A549 (cell line): Measurements from ENCODE around the gene ANO7. TPM values are rescaled to one million over a fixed set of nuclear protein-coding genes. Genes with fewer than 3 reads are reported as not detected.

Experiments used
- ATAC-seq, 2 experiments: fragments of 200-7000 bp in 1 of 2; fragments of >200 bp in 1 of 2; cut with Nextera tagmentation in 1 of 2; cut with Tn5 transposase in 1 of 2; 3 replicates each; pipeline versions ENCODE4 v1.8.0 to v1.9.1; 2018 to 2020; ENCODE audit warnings: mild to moderate bottlenecking in 1 of 2, moderate library complexity in 1 of 2
- CTCF ChIA-PET: fragments of 300-600 bp; sonication (Branson Sonifier 250); formaldehyde crosslinking; extraction: SDS; loops from one replicate; lab custom pipeline; 2021; ENCODE audit warnings: antibody characterized with exemption, inconsistent platforms; lab: Yijun Ruan, JAX
- POLR2A ChIA-PET: fragments of 350-600 bp; formaldehyde crosslinking; extraction: SDS; loops from one replicate; lab custom pipeline; 2021; ENCODE audit warnings: antibody characterized with exemption, inconsistent platforms; lab: Yijun Ruan, JAX
- DNase-seq, 2 experiments: peaks; one replicate each; pipeline versions ENCODE4 v3.0.0 to v3.0.0-alpha.2; 2011 to 2016; ENCODE audit warnings: low read depth in 1 of 2, low spot score in 1 of 2
- FAIRE-seq: peaks from 2 replicates; lab custom pipeline; 2011; peaks lifted over from hg19 to GRCh38; lab: Jason Lieb, UNC
- H3K27ac ChIP-seq, 2 experiments: fragments of >200 bp; sonication (Bioruptor Twin); formaldehyde crosslinking; 3 replicates each; pipeline ENCODE4 v1.5.1; 2016 to 2017
- H3K4me1 ChIP-seq: fragments of >200 bp; sonication (Bioruptor Twin); formaldehyde crosslinking; 3 replicates; pipeline ENCODE4 v1.6.1; 2016
- H3K4me2 ChIP-seq: fragments of >200 bp; sonication (Bioruptor Twin); formaldehyde crosslinking; 3 replicates; pipeline ENCODE4 v1.6.1; 2016
- H3K4me3 ChIP-seq: fragments of >200 bp; sonication (Bioruptor Twin); formaldehyde crosslinking; 3 replicates; pipeline ENCODE4 v1.5.1; 2016
- H3K9me3 ChIP-seq: fragments of >200 bp; sonication (Bioruptor Twin); formaldehyde crosslinking; 3 replicates; pipeline ENCODE4 v1.6.1; 2016
- EHF ChIP-seq: fragments of 250-450 bp; sonication (Bioruptor Pico); IDR thresholded peaks from 2 replicates; pipeline ENCODE4 v1.5.0; 2020; ENCODE audit warnings: mild to moderate bottlenecking
- EP300 ChIP-seq, 2 experiments: fragments of >200 bp; sonication (Bioruptor Twin); formaldehyde crosslinking; IDR thresholded peaks; 2 replicates in 1 of 2; 3 replicates in 1 of 2; pipeline ENCODE4 v1.6.1; 2016 to 2017
- ESRRA ChIP-seq: fragments of 150-350 bp; IDR thresholded peaks from 2 replicates; pipeline ENCODE4 v1.6.1; 2014; ENCODE audit warnings: mild to moderate bottlenecking, low read length, borderline replicate concordance
- FOSB ChIP-seq: fragments of 250-450 bp; sonication (Bioruptor Pico); IDR thresholded peaks from 2 replicates; pipeline ENCODE4 v1.5.0; 2020; ENCODE audit warnings: mild to moderate bottlenecking, moderate library complexity
- FOSL2 ChIP-seq, 2 experiments: fragments of 450-650 bp in 1 of 2; fragments of >200 bp in 1 of 2; sonication (Bioruptor Twin) in 1 of 2; formaldehyde crosslinking; IDR thresholded peaks; 2 replicates each; pipeline versions ENCODE4 v1.5.0 to v1.6.1; 2016 to 2020; ENCODE audit warnings: mild to moderate bottlenecking in 1 of 2, moderate library complexity in 1 of 2
- FOXS1 ChIP-seq: fragments of 250-450 bp; sonication (Bioruptor Pico); IDR thresholded peaks from 2 replicates; pipeline ENCODE4 v1.5.0; 2020; ENCODE audit warnings: mild to moderate bottlenecking, moderate library complexity
- GATA3 ChIP-seq: IDR thresholded peaks from 2 replicates; pipeline ENCODE4 v1.6.1; 2012; ENCODE audit warnings: borderline replicate concordance
- HDAC2 ChIP-seq: fragments of 200-600 bp; sonication (generic); IDR thresholded peaks from 2 replicates; pipeline ENCODE4 v1.6.1; 2016
- HOXA7 ChIP-seq: fragments of 250-450 bp; sonication (Bioruptor Pico); IDR thresholded peaks from 2 replicates; pipeline ENCODE4 v1.5.0; 2020; ENCODE audit warnings: mild to moderate bottlenecking, moderate library complexity
- HOXB13 ChIP-seq: fragments of 250-450 bp; sonication (Bioruptor Pico); IDR thresholded peaks from 2 replicates; pipeline ENCODE4 v1.5.0; 2020; ENCODE audit warnings: low read depth, mild to moderate bottlenecking, moderate library complexity
- HOXB5 ChIP-seq: fragments of 250-450 bp; sonication (Bioruptor Pico); IDR thresholded peaks from 2 replicates; pipeline ENCODE4 v1.5.0; 2020; ENCODE audit warnings: mild to moderate bottlenecking, moderate library complexity
- KDM5A ChIP-seq: fragments of 200-600 bp; sonication (generic); IDR thresholded peaks from 2 replicates; pipeline ENCODE4 v1.6.1; 2016; ENCODE audit warnings: antibody characterized with exemption, mild to moderate bottlenecking
- MAZ ChIP-seq: fragments of 150-350 bp; IDR thresholded peaks from 2 replicates; pipeline ENCODE4 v1.6.1; 2014; ENCODE audit warnings: antibody characterized with exemption, low read depth, low read length, borderline replicate concordance
- NPAS2 ChIP-seq: fragments of 250-450 bp; sonication (Bioruptor Pico); IDR thresholded peaks from 2 replicates; pipeline ENCODE4 v1.8.0; 2022; ENCODE audit warnings: mild to moderate bottlenecking, moderate library complexity, borderline replicate concordance
- PBX3 ChIP-seq: IDR thresholded peaks from 2 replicates; pipeline ENCODE4 v1.6.1; 2012
- PHF8 ChIP-seq: fragments of 200-600 bp; sonication (generic); IDR thresholded peaks from 2 replicates; pipeline ENCODE4 v1.6.1; 2016; ENCODE audit warnings: low read depth, mild to moderate bottlenecking, antibody characterized with exemption, moderate library complexity, borderline replicate concordance
- POLR2AphosphoS2 ChIP-seq: conservative IDR thresholded peaks from 2 replicates; pipeline ENCODE4 v1.6.1; 2012; ENCODE audit warnings: low read length, improper control_type of control experiment, inconsistent platforms
- REST ChIP-seq: fragments of 200-600 bp; sonication (generic); IDR thresholded peaks from 2 replicates; pipeline ENCODE4 v1.6.1; 2016; ENCODE audit warnings: antibody characterized with exemption, mild to moderate bottlenecking, moderate library complexity
- RNF2 ChIP-seq: fragments of 200-600 bp; sonication (generic); IDR thresholded peaks from 2 replicates; pipeline ENCODE4 v1.6.1; 2016; ENCODE audit warnings: low read depth, mild to moderate bottlenecking, antibody characterized with exemption, moderate library complexity, borderline replicate concordance
- TP53 ChIP-seq: fragments of 250-450 bp; sonication (Bioruptor Pico); IDR thresholded peaks from 2 replicates; pipeline ENCODE4 v1.5.0; 2021; ENCODE audit warnings: mild to moderate bottlenecking, moderate library complexity
- USF2 ChIP-seq: fragments of 450-650 bp; IDR thresholded peaks from 2 replicates; pipeline ENCODE4 v1.6.1; 2014; ENCODE audit warnings: antibody characterized with exemption
- ZC3H11A ChIP-seq: fragments of 450-650 bp; IDR thresholded peaks from 2 replicates; pipeline ENCODE4 v1.6.1; 2014; ENCODE audit warnings: antibody characterized with exemption, mild to moderate bottlenecking
- ZNF302 ChIP-seq: fragments of 250-450 bp; sonication (Bioruptor Pico); IDR thresholded peaks from 2 replicates; pipeline ENCODE4 v1.9.0; 2021; ENCODE audit warnings: inconsistent platforms, mild to moderate bottlenecking, moderate library complexity
- WGBS: methylation state at CpG from one replicate; pipeline ENCODE4 v1.1.6; 2017; ENCODE audit errors: missing lambda C conversion rate; 5-methylcytosine and 5-hydroxymethylcytosine counted together
- polyA plus RNA-seq, 4 experiments: library from polyadenylated mRNA; depleted of rRNA in 3 of 4; stranded (reverse); fragments of >200 nt; fragmentation: RNase III in 1 of 4; extraction: RNeasy Plus Mini Kit Qiagen cat#74134 plus additional on column Dnase treatment in 1 of 4; gene quantifications; 2 replicates in 3 of 4; 3 replicates in 1 of 4; pipeline ENCODE4 v1.2.3, GENCODE V29; 2011 to 2017
- TF ChIP-seq, protein P1 (sequence below): fragments of 250-450 bp; sonication (Bioruptor Pico); IDR thresholded peaks from 2 replicates; pipeline ENCODE4 v1.5.0; 2020; ENCODE audit warnings: low read depth, mild to moderate bottlenecking, moderate library complexity
- TF ChIP-seq, protein P2 (sequence below): fragments of >200 bp; sonication (Bioruptor Twin); formaldehyde crosslinking; IDR thresholded peaks from 2 replicates; pipeline ENCODE4 v1.6.1; 2016

Gene ANO7
- polyA plus RNA-seq, 2 of the 4 experiments (the other 2 are of a cell fraction) = 0.92 to 2.7 TPM

DNA sequence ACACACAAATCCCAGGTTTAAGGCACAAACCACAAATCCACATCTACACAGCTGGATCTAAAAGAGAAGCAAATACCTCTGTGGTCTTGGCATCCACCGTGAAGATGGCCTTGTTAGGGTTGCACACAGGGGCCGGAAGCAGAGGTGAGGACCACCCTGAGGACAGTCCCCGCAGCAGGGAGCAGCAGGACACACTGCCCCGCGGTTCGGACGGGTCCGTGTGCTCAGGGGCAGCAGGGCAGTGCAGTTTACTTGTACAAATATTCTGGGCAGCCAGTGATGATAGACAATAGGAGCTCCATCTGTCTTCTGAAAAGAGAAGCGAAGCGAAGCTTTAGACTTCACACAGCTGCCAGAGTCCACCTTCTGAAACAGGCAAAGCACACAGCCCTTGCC is 48.0 kb upstream of the ANO7 start:
- Histone ChIP-seq H3K4me2 (no peak overlapping the region), H3K27ac (no peak overlapping the region), H3K9me3 (no peaks in the 10 kb centered on the region), H3K4me1 (no peaks in the 10 kb centered on the region), H3K4me3 (no peak overlapping the region)
- WGBS = 89% methylated on average over 10 of the region's 10 CpGs
- POLR2A ChIA-PET = no interaction called here
- FAIRE-seq (no peak), DNase-seq (no peak), ATAC-seq (no peak)
- TF ChIP-seq HOXA7 (no peak), HOXB5 (CRISPR knock-in tag) (no peak), ESRRA (no peak), ZC3H11A (no peak), PBX3 (no peak), REST (no peak), POLR2AphosphoS2 (no peak), RNF2 (no peak), PHF8 (no peak), HDAC2 (no peak), NPAS2 (CRISPR knock-in tag) (no peak), EP300 (IDR thresholded peaks at IDR 0.05) (no peak)
- TF ChIP-seq, protein P1, sequence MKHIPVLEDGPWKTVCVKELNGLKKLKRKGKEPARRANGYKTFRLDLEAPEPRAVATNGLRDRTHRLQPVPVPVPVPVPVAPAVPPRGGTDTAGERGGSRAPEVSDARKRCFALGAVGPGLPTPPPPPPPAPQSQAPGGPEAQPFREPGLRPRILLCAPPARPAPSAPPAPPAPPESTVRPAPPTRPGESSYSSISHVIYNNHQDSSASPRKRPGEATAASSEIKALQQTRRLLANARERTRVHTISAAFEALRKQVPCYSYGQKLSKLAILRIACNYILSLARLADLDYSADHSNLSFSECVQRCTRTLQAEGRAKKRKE (CRISPR knock-in tag) = no peak
- CTCF ChIA-PET = interaction anchor here (0.6 to 1.9 kb wide), 5 partner anchors 9 to 184 kb away, joined by 3 to 4 read pairs (median 3); partner anchors contain the start of gene PASK

DNA sequence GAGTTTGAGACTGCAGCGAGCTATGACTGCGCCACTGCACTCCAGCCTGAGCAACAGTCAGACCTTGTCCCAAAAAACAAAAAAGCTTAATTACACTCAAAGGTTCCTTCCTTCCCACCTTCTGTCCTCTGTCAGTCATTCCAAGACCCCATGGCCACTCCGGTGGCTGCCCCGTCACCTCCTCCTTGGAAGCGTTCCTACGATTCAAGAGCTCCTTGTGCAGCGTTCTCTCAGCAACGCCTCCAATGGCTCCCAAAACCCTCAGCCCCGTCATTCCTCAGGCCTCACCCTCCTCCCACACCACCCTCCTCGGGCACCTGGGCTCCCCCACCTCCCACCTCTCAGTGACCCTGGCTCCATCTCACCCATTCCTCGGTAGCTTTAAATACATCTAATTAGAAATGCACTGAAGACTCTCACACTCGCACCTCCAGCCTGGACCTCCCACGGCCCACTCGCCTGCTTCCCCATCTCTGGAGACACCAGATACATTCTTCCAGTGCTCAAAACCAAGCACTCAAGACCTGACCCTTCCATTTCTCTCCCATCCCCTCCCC is 47.2 kb upstream of the ANO7 start:
- 97% methylated on average over 14 of the region's 14 CpGs for WGBS
- Histone ChIP-seq H3K9me3 (no peaks in the 10 kb centered on the region), H3K4me2 (no peak overlapping the region), H3K4me3 (no peak overlapping the region), H3K27ac (no peak overlapping the region), H3K4me1 (no peaks in the 10 kb centered on the region)
- TF ChIP-seq HOXB13 (no peak), MAZ (no peak), EHF (CRISPR knock-in tag) (no peak), FOSB (CRISPR knock-in tag) (no peak), TP53 (CRISPR knock-in tag) (no peak), USF2 (no peak), ZNF302 (no peak), REST (no peak), GATA3 (no peak), FOXS1 (no peak), KDM5A (no peak), FOSL2 (IDR thresholded peaks at IDR 0.05) (no peak), FOSL2 (CRISPR knock-in tag; IDR thresholded peaks at IDR 0.05) (no peak)
- TF ChIP-seq, protein P2, sequence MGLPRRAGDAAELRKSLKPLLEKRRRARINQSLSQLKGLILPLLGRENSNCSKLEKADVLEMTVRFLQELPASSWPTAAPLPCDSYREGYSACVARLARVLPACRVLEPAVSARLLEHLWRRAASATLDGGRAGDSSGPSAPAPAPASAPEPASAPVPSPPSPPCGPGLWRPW = no peak
- ATAC-seq = no peak
- ChIA-PET POLR2A (no interaction called here), CTCF (interaction anchor here (0.6 to 1.9 kb wide), 2 partner anchors 8 to 75 kb away, joined by 3 to 4 read pairs; partner anchors contain the start of gene PASK)
- no peak for FAIRE-seq
- DNase-seq = no peak
